GM21526 (cell line): ENCODE measurements around the gene CCDC110.
A peak's percentile ranks its signal among the peaks of the same experiment; 100 is the strongest.
"Not testable (repeated sequence)": the region's sequence is repeated elsewhere in the genome, so short reads cannot be mapped to it uniquely, and the experiment has no call there.

Experiments used
- ATAC-seq: cut with Tn5 transposase; IDR thresholded peaks from one replicate; pipeline ENCODE4 v1.9.1; 2021; ENCODE audit warnings: moderate library complexity; ENCODE audit not compliant: unreplicated experiment, low FRiP score

The CCDC110 gene

DNA sequence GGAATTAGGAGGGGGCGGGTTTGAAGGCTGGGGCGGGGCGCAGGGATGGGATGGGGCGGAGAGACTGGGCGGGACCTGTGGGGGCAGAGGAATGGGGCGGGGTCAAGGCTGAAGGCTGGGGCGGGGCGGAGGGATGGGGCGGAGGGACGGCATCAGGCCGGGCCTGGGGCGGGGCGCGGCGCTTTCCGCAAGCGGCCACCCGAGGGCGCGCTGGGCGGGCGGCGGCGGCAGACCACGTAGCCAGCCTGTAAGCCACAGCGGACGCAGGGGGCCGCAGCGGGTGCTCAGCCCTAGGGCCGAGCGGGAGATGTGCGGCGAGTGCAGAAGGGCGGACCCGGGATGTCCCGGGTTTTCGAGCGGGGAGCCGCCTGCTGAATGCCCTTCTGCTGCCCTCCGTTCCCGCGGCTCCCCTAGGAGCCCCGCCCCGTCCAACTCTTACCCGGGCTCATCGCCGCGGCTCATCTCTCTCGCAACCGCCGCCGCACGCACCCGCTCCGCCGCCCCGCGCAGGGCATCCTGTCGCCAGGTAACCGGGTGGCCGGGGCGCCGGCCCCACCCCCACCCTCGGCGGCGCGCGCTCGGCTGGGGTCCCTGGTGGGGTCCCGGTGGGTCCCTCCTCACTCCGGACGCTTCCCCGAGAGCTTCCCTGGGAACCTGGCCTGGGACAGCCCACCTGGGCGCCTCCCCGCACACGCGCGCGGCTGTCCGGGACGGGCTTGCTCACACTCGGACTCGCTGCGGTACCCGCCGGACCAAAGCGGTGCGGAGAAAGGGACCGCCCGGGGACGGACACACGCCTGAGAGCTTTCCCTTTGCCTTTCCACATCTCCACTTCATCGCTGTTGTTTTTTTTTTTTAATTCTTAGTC is at the start of gene CCDC110:
TSS of gene CCDC110 (minus strand) at position 499 of the 868 bp plus-strand sequence. CDS start at position 449, 50 bp downstream.
- peak; percentile 86 for ATAC-seq

DNA sequence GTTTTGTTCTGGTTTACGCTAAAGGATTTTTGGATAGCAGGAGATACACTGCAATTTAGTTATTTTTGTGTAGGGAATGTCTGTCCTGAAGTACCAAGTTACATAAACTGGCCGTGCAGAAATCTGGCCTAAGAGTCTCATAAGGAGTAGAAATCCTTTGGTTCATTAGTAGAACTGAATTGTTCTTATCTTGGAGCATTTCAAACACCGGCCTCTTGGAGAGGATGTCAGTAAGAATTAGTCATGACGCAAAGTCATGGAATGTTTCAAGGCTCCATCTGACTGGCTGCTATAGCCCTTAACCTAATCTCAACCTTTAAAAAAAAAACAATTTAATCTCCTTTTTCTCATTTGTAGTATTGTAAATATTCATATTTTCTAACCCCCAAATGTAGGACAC is 48.6 kb upstream of the CCDC110 start:
- ATAC-seq = no peak

DNA sequence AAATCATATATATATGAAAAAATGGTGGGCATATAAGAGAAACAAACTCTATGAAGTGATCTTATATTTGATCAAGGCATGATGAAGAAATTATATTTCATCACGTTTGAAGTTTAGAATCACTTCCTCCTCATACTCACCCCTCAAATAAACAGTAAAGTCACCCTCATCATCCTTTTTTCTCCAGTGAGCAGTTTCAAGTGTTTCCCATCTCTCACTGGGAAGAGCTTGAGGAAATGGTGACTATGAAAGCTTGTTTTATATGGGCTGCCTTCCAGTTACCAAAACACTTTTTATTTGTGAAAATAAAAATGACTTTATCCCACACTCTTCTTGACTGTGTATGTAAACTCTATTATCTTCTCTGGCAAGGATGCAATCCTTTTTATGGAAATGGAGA is 47.0 kb upstream of the CCDC110 start:
- no peak for ATAC-seq

DNA sequence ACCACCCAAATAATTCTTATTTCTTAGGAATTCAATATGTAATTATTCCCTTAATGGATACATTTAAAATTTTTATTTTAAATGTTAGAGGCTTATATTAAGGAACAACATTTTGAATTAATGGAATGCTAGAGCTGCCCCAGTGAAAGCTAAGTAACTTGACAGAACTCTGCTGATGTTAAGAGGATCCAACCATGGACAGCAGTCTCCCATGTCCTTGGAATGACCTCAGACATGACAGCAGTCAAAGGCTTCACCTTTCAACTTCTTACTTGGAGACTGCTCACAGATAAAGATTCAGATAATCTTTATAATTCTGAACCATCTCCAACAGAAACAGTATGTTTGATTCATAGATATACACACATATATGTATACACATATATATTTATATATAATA is 46.5 kb upstream of the CCDC110 start:
- no peak for ATAC-seq

GRCh38 chr4:185515248-185515647 is 43.7 kb upstream of the CCDC110 start:
- no peak for ATAC-seq

- no peak for ATAC-seq
These were observed 42.7 kb upstream of the CCDC110 start for GRCh38 chr4:185514182-185514697.

GRCh38 chr4:185513489-185514181 is 42.1 kb upstream of the CCDC110 start:
- ATAC-seq = no peak

DNA sequence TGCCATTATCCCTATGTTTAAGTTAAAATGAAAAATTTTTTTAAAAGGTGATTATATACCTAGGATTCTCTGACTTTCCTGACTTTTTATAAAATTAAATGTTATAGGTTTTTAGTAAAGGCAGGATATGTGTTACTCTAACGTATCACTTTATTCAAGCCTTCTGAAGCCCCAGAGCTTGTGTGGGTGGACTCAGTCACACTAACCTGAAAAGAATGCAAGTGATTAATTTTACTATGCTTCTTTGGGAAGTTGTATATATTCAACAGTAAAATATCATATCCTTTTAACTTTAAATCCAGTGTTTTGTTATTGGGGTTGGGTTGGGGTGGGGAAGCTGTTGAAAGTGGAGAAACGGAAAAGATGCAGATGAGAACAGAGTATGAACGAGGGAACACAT is 41.0 kb upstream of the CCDC110 start:
- ATAC-seq = no peak

DNA sequence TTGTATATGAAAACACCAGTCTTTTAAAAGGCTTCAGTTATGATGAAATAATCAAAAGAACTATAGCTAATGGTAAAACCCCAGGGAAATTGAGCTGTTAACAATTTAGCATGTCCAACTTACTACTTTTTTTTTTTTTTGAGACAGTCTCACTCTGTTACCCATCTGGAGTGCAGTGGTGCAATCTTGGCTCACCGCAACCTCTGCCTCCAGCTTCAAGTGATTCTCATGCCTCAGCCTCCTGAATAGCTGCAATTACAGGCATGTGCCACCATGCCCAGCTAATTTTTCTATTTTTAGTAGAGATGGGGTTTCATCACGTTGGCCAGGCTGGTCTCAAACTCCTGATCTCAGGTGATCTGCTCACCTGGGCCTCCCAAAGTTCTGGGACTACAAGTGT is 39.7 kb upstream of the CCDC110 start:
- ATAC-seq = not testable (repeated sequence)

DNA sequence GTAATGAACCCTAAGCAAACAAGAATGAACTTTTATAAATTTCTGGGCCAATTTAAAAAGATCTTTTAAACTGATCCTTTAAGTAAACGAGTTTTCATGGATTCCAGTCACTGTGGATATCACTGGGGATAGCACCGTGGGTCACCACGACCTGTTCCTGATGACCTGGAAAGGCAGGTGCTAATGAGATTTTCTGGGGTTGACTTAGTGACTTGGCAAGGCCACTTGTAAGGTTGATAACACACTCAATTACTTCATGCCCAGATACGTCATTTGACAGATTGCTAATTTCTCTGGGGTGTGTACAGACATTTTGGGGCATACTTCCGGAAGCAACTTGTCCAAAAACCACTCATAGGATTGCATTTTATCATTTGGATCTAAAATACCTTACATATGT is 39.3 kb upstream of the CCDC110 start:
- no peak for ATAC-seq

DNA sequence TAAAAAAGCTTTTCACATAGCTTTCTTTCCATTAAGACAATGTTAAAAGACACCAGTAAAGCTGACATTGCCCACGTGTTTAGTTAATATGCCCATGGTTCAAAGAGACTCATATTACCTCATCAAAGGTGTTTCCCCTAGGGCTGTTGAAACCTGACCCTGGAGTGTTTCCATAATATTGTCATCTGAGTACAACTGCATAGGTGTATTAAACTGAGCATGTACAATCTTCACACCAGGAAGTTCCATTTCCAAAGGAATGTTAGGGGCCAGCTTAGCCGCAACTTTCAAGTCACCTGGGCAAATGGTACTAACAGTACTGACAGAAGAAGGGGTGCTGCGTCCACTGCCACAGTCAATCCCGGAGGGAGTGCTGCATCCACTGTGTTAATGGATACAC is 36.6 kb upstream of the CCDC110 start:
- no peak for ATAC-seq

DNA sequence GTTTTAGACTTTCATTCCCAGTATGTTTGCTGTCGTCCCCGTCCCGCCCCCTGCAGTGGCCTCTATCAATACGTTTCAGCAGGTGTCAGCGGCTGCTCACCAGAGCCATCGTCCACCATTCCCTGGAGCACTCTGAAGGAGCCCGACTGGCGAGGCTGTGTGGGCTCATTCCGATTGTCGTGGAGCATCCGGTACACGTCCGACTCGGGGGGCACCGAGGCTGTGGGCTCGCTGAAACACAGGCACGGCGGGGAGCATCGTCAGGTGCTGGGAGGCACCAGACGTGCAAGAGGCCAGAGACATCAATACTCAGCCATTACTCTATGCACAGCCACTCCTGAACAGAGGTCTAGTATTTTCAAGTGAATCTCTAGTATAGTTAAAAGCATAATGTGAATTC is 34.9 kb upstream of the CCDC110 start:
- no peak for ATAC-seq

- ATAC-seq = no peak
These were observed 32.8 kb upstream of the CCDC110 start for GRCh38 chr4:185504098-185505047.

DNA sequence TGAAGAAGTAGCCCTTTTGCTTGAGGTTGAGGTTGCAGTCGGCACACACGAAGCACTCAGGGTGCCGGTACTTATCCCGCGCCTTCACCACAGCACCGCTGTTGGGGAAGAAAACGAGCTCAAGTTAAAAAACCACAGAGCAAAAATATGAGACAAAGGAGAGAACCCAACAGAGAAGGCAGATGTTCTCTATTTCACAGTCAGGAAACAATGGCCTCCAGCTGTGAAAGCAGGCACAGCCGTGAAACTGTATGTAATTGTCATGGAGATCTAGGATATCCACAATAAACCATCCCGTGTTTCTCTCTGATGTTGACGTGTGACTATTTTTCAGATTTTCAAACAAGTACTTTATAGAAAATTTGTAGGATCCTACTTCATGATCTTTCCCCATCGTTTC is 30.9 kb upstream of the CCDC110 start:
- ATAC-seq = no peak

DNA sequence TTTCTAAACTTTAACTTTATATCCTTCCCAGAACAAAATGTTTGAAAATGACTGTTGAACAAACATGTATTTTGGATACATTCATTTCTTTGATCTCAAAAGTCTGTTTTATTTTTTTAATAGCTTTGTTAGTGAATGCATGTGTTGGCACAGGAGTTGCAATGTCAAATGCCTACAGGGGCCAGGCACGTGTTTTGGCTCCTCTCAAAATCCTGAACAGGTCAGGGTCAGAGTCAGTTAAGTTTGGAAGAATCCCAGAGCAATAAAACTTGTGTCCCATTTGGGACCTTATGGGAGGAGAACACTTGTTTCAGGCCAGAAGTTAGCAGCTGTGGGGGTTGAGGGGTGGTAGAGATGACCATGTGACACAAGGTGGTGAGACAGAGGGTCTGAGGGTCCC is 29.0 kb upstream of the CCDC110 start:
- no peak for ATAC-seq

- ATAC-seq = no peak
These were observed 28.5 kb upstream of the CCDC110 start for GRCh38 chr4:185500035-185500434.

DNA sequence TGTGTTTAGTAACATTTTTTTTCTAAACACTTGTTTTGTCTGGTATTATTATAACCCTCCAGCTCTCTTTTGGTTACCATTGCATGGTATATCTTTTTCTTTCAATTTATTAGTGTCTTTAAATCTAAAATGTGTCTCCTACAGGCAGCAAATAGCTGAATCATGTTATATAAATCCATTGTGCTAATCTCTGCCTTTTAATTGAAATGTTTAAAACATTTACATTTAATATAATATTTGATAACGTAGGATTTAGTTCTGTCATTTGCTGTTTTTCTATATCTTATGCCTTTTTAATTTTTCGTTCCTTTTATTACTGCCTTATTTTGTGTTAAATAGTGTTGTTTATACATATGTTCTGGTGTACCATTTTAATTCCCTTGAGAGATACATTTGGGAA is 17.1 kb upstream of the CCDC110 start:
- ATAC-seq = no peak

GRCh38 chr4:185481401-185481800 is 9.9 kb upstream of the CCDC110 start:
- no peak for ATAC-seq

DNA sequence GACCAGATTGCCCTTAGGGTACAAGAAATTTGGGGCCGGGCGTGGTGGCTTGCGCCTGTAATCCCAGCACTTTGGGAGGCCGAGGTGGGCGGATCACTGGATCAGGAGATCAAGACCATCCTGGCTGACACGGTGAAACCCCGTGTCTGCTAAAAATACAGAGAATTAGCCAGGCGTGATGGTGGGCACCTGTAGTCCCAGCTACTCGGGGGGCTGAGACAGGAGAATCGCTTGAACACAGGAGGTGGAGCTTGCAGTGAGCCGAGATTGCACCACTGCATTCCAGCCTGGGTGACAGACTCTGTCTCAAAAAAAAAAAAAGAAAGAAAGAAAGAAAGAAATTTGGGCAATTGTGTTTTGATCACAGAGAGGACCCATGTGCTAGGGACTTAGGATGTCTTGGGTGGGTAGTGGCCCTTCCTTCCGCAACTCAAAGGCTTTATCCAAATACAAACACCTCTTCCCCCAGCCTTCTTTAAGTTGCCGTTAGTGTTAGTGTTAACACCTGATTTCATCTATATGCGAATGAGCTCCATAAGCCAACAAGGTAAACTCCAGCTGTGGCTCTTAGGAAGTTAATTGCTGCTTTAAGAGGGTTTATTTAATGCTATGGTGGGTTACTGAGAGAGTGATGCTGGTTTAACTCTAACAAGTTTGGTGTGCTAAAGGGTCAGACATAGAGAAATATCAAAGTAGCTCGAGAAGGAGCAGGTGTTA is 8.6 kb upstream of the CCDC110 start:
- ATAC-seq = peak; percentile 22

DNA sequence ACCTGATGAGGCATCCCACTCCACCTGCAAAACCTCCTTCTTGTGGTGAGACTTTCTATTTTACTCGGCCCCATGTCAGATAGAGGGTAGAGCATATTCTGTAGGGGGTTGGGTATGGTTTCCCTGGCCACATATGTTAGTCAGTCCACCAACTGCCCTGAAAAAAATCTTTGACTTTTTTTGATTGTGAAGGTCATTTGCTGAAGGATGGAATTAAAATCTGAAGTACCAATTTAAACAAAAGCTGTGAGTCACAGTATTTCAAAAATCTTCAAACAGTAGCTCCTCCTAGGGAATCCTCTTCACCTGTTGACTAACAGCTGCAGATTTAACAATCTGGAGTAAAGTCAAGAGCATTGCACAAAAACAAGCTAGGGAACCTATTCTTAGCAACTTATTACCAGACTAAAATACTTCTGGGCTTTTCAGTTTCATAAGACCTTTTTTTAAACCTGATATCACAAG is 8.0 kb upstream of the CCDC110 start:
- ATAC-seq = peak; percentile 90
